Upper lobe of left lung (tissue), 6 donors: ENCODE data around the gene SNX18. TPM values are rescaled to one million over a fixed set of nuclear protein-coding genes. Genes with fewer than 3 reads are reported as not detected.
A peak's percentile ranks its signal among the peaks of the same experiment; 100 is the strongest.

Source experiments
- ATAC-seq, 2 donors: fragments of 200-7000 bp; cut with Tn5 transposase; one replicate each; pipeline ENCODE4 v1.9.1; 2022; ENCODE audit warnings: mild to moderate bottlenecking in 2 of 2, moderate library complexity in 2 of 2; ENCODE audit not compliant: low FRiP score in 2 of 2
- DNase-seq, 2 donors: peaks; one replicate each; pipeline ENCODE4 v3.0.0-alpha.2; 2019 to 2020
- H3K27ac ChIP-seq, 4 donors: fragments of 200-600 bp; sonication (generic); one replicate each; pipeline ENCODE4 v1.5.1; 2016 to 2019
- H3K27me3 ChIP-seq, 4 donors: fragments of 200-600 bp; sonication (generic); one replicate each; pipeline ENCODE4 v1.5.1; 2017 to 2019
- H3K36me3 ChIP-seq, 4 donors: fragments of 200-600 bp; sonication (generic); one replicate each; pipeline ENCODE4 v1.5.1; 2016 to 2019
- H3K4me1 ChIP-seq, 4 donors: fragments of 200-600 bp; sonication (generic); one replicate each; pipeline ENCODE4 v1.5.1; 2018 to 2019
- H3K4me3 ChIP-seq, 4 donors: fragments of 200-600 bp; sonication (generic); one replicate each; pipeline ENCODE4 v1.5.1; 2017 to 2019; ENCODE audit warnings: mild to moderate bottlenecking in 2 of 4, moderate library complexity in 1 of 4
- H3K9me3 ChIP-seq, 4 donors: fragments of 200-600 bp; sonication (generic); one replicate each; pipeline ENCODE4 v1.5.1; 2018 to 2019
- CTCF ChIP-seq, 6 experiments: fragments of 450-650 bp in 4 of 6; fragments of 200-600 bp in 2 of 6; sonication (generic) in 2 of 6; IDR thresholded peaks; one replicate each; pipeline ENCODE4 v1.5.1; 2016 to 2019; ENCODE audit warnings: antibody characterized with exemption in 6 of 6
- EP300 ChIP-seq, 4 donors: sonication (generic); formaldehyde crosslinking; IDR thresholded peaks; one replicate each; pipeline ENCODE4 v1.5.1; 2017; ENCODE audit warnings: antibody characterized with exemption in 4 of 4, control low read depth in 2 of 4
- POLR2A ChIP-seq, 4 donors: fragments of 450-650 bp; IDR thresholded peaks; one replicate each; pipeline ENCODE4 v1.5.1; 2016 to 2017; ENCODE audit warnings: antibody characterized with exemption in 4 of 4, mild to moderate bottlenecking in 2 of 4
- POLR2AphosphoS5 ChIP-seq, 2 donors: sonication (generic); formaldehyde crosslinking; IDR thresholded peaks; one replicate each; pipeline ENCODE4 v1.5.1; 2017; ENCODE audit warnings: antibody characterized with exemption in 2 of 2
- WGBS, 2 donors: methylation state at CpG; one replicate each; pipeline ENCODE4 v1.1.5; 2017 to 2018; 5-methylcytosine and 5-hydroxymethylcytosine counted together
- total RNA-seq, 6 donors: library from RNA; depleted of rRNA in 4 of 6; stranded (reverse); fragments of >200 nt in 4 of 6; gene quantifications; one replicate each; pipeline versions ENCODE4 v1.1.0 to v1.2.1, GENCODE V29; 2016 to 2021
- donor health status: DM: no; HTN: no; CAD: no; lungs with moderate emphysema.
- donor health status: DM: no; HTN: yes; CAD: no; lungs with severe emphysema.

SNX18 gene
- total RNA-seq, 6 donors from 2014 or later: 22.4 to 50.2 (median 43.3) TPM

GRCh38 chr5:54579591-54580295 lies 62.2 kb downstream of the SNX18 start:
- DNase-seq (no peak), ATAC-seq (no peak)
- Histone ChIP-seq H3K27ac (no peak overlapping the region), H3K36me3 (no peaks in the 10 kb centered on the region), H3K27me3 (no peaks in the 10 kb centered on the region), H3K9me3 (no peaks in the 10 kb centered on the region), H3K4me3 (no peak overlapping the region), H3K4me1 (peaks cover 0 to 11% (median 5%) of the 10 kb centered on the region in 4 donors)
- TF ChIP-seq POLR2A (IDR thresholded peaks at IDR 0.05) (no peak), CTCF (IDR thresholded peaks at IDR 0.05) (no peak), EP300 (IDR thresholded peaks at IDR 0.05) (no peak), POLR2AphosphoS5 (IDR thresholded peaks at IDR 0.05) (no peak)
- WGBS, 2 donors: 15 to 28% methylated on average over 1 of the region's 1 CpG

- H3K4me3 ChIP-seq: no peak overlapping the region
- peak overlapping the region in 3 of 4 donors; percentile 47 to 63 (median 48) for H3K27ac ChIP-seq
- peaks cover 0 to 2% (median under 1%) of the 10 kb centered on the region in 4 donors for H3K9me3 ChIP-seq
- H3K36me3 ChIP-seq: no peaks in the 10 kb centered on the region
- no peak for TF ChIP-seq POLR2AphosphoS5 (IDR thresholded peaks at IDR 0.05)
- no peak for TF ChIP-seq CTCF (IDR thresholded peaks at IDR 0.05)
- no peak for TF ChIP-seq POLR2A (IDR thresholded peaks at IDR 0.05)
- no peak for TF ChIP-seq EP300 (IDR thresholded peaks at IDR 0.05)
- 40 to 46% methylated on average over 7 of the region's 7 CpGs for WGBS, 2 donors
- peak in 1 of 2 donors; percentile 59 for ATAC-seq
- no peaks in the 10 kb centered on the region for H3K27me3 ChIP-seq
- no peak for DNase-seq
- peaks cover 0 to 11% (median 5%) of the 10 kb centered on the region in 4 donors for H3K4me1 ChIP-seq
Observed at GRCh38 chr5:54580997-54581811, 63.6 kb downstream of the SNX18 start.

- Histone ChIP-seq H3K27ac (peak overlapping the region in 3 of 4 donors; percentile 47 to 63 (median 48)), H3K36me3 (no peaks in the 10 kb centered on the region), H3K9me3 (peaks cover 0 to 4% (median 2%) of the 10 kb centered on the region in 4 donors), H3K4me3 (no peak overlapping the region), H3K4me1 (peaks cover 0 to 11% (median 5%) of the 10 kb centered on the region in 4 donors), H3K27me3 (no peaks in the 10 kb centered on the region)
- TF ChIP-seq POLR2A (IDR thresholded peaks at IDR 0.05): no peak
- TF ChIP-seq POLR2AphosphoS5 (IDR thresholded peaks at IDR 0.05): no peak
- TF ChIP-seq EP300 (IDR thresholded peaks at IDR 0.05): no peak
- no peak for TF ChIP-seq CTCF (IDR thresholded peaks at IDR 0.05)
- DNase-seq (no peak), ATAC-seq (peak in 1 of 2 donors; percentile 56)
- WGBS, 2 donors: 67 to 76% methylated on average over 3 of the region's 3 CpGs
Observed at GRCh38 chr5:54581831-54582548, 64.4 kb downstream of the SNX18 start.

- Histone ChIP-seq H3K9me3 (peaks cover 0 to 4% (median 2%) of the 10 kb centered on the region in 4 donors), H3K36me3 (no peaks in the 10 kb centered on the region), H3K4me1 (peaks cover 0 to 6% (median 5%) of the 10 kb centered on the region in 4 donors), H3K4me3 (no peak overlapping the region), H3K27ac (no peak overlapping the region), H3K27me3 (no peaks in the 10 kb centered on the region)
- WGBS, 2 donors: 96 to 99% methylated on average over 5 of the region's 5 CpGs
- DNase-seq (no peak), ATAC-seq (no peak)
- TF ChIP-seq EP300 (IDR thresholded peaks at IDR 0.05): no peak
- TF ChIP-seq POLR2AphosphoS5 (IDR thresholded peaks at IDR 0.05): no peak
- no peak for TF ChIP-seq POLR2A (IDR thresholded peaks at IDR 0.05)
- no peak for TF ChIP-seq CTCF (IDR thresholded peaks at IDR 0.05)
Observed at GRCh38 chr5:54586336-54586735, 68.8 kb downstream of the SNX18 start.
